Vagina (tissue), 2 donors: ENCODE data around the gene FASTK.

ENCODE experiments used
- CTCF ChIP-seq, 3 experiments: fragments of 450-650 bp in 2 of 3; fragments of 200-600 bp in 1 of 3; sonication (generic) in 1 of 3; IDR thresholded peaks; one replicate each; pipeline ENCODE4 v1.5.1; 2017 to 2019; ENCODE audit warnings: antibody characterized with exemption in 3 of 3, mild to moderate bottlenecking in 2 of 3, moderate library complexity in 2 of 3
- POLR2AphosphoS5 ChIP-seq, 2 donors: sonication (generic); formaldehyde crosslinking; IDR thresholded peaks; one replicate each; pipeline ENCODE4 v1.9.0; 2017; ENCODE audit warnings: antibody characterized with exemption in 2 of 2, mild to moderate bottlenecking in 2 of 2, low read depth in 1 of 2; ENCODE audit not compliant: insufficient read depth in 1 of 2

- TF ChIP-seq CTCF (IDR thresholded peaks at IDR 0.05) (no peak), POLR2AphosphoS5 (IDR thresholded peaks at IDR 0.05; ENCODE audit: insufficient read depth in 1 of 2, low read depth in 1 of 2) (no peak)
Observed at GRCh38 chr7:151115121-151115835, 34.7 kb upstream of the FASTK start.
